Measurements from ENCODE around the gene NDUFB2.

Gene NDUFB2

GRCh38 chr7:140714331-140715040, 18.0 kb downstream of the NDUFB2 start:
- TF ChIP-seq FOXK2 (IDR thresholded peaks at IDR 0.05) = no peak
- TF ChIP-seq NFRKB (IDR thresholded peaks at IDR 0.05) = no peak
- TF ChIP-seq HDGF (IDR thresholded peaks at IDR 0.05; ENCODE audit: borderline replicate concordance) = no peak
- TF ChIP-seq SP1 (IDR thresholded peaks at IDR 0.05) = no peak
- TF ChIP-seq L3MBTL2 (conservative IDR thresholded peaks at IDR 0.05) = no peak
- no peak for TF ChIP-seq BHLHE40 (IDR thresholded peaks at IDR 0.05; ENCODE audit: borderline replicate concordance)
- TF ChIP-seq PKNOX1 (IDR thresholded peaks at IDR 0.05) = no peak
- no peak for TF ChIP-seq ARNT (IDR thresholded peaks at IDR 0.05)
- TF ChIP-seq FOXA1 (IDR thresholded peaks at IDR 0.05) = no peak
- TF ChIP-seq ZNF384 (IDR thresholded peaks at IDR 0.05) = no peak
- no peak for TF ChIP-seq LEF1 (IDR thresholded peaks at IDR 0.05; ENCODE audit: borderline replicate concordance)
- no peak for DNase-seq (ENCODE audit: extremely low spot score)
- POLR2A ChIA-PET = no interaction called here
- CTCF ChIA-PET = no interaction called here

DNA sequence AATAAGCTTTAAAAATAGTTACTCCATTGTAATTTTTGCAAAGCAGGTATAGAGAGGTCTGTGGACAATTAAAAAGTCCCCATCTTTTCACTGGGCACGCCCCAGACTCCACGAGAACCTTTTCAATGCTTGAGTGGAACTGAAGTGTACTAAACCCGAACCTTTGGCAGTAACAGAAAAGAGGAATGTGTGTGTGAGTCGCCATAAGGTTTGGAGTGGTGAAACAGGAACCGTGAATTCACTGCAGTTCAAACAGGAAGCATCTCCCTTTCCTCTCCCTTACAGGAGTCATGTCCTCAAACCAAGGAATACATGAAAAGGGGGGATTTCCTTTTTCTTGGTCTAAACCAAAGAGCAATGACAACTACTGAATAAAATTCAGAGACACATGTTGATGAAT, 23.2 kb downstream of the NDUFB2 start:
- POLR2A ChIA-PET = no interaction called here
- DNase-seq (ENCODE audit: extremely low spot score) = no peak
- TF ChIP-seq HDGF (IDR thresholded peaks at IDR 0.05; ENCODE audit: borderline replicate concordance) (no peak), L3MBTL2 (conservative IDR thresholded peaks at IDR 0.05) (no peak), ARNT (IDR thresholded peaks at IDR 0.05) (no peak), NFRKB (IDR thresholded peaks at IDR 0.05) (no peak)
- CTCF ChIA-PET = no interaction called here

GRCh38 chr7:140722254-140722653, 25.7 kb downstream of the NDUFB2 start:
- ChIA-PET CTCF (interaction anchor here (0.6 kb wide), 1 partner anchor 197 kb away, joined by 6 read pairs; no protein-coding TSS in a partner anchor), POLR2A (no interaction called here)
- TF ChIP-seq LEF1 (IDR thresholded peaks at IDR 0.05; ENCODE audit: borderline replicate concordance) (no peak), FOXK2 (IDR thresholded peaks at IDR 0.05) (no peak)
- no peak for DNase-seq (ENCODE audit: extremely low spot score)

DNA sequence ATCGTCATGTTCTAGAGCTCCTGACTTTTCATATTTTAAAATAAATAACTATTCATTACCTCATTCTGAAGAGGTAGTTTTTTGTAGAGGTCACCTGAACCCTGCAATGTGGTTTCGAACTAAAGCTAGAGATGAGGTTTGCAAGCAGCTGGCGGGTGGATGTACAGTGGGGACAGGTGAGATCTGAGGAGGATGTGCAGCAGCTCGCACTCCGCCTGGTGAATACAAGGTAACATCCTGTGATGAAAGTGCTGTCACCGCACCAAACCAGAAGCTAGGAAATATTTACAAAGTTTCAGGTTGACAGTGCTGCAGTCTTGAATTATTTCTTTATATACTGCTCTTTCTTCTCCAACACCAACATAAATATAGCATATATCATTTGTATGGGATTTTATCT, 26.5 kb downstream of the NDUFB2 start:
- ChIA-PET CTCF (interaction anchor here (0.6 to 1.0 kb wide), 2 partner anchors 33 to 198 kb away, joined by 3 to 6 read pairs; no protein-coding TSS in a partner anchor), POLR2A (interaction anchor here (0.9 kb wide), 1 partner anchor 48 kb away, joined by 4 read pairs; no protein-coding TSS in a partner anchor)
- no peak for DNase-seq (ENCODE audit: extremely low spot score)
- TF ChIP-seq BHLHE40 (IDR thresholded peaks at IDR 0.05; ENCODE audit: borderline replicate concordance) = no peak
- TF ChIP-seq FOXM1 (IDR thresholded peaks at IDR 0.05; ENCODE audit: borderline replicate concordance) = no peak
- TF ChIP-seq NFRKB (IDR thresholded peaks at IDR 0.05) = no peak
- no peak for TF ChIP-seq L3MBTL2 (conservative IDR thresholded peaks at IDR 0.05)
- TF ChIP-seq ZNF384 (IDR thresholded peaks at IDR 0.05) = no peak
- no peak for TF ChIP-seq TARDBP (IDR thresholded peaks at IDR 0.05)
- no peak for TF ChIP-seq SUZ12 (IDR thresholded peaks at IDR 0.05)
- TF ChIP-seq PKNOX1 (IDR thresholded peaks at IDR 0.05) = no peak
- no peak for TF ChIP-seq FOXK2 (IDR thresholded peaks at IDR 0.05)
- no peak for TF ChIP-seq ELF4 (IDR thresholded peaks at IDR 0.05)
- TF ChIP-seq CTBP1 (IDR thresholded peaks at IDR 0.05; ENCODE audit: borderline replicate concordance) = no peak
- TF ChIP-seq LEF1 (IDR thresholded peaks at IDR 0.05; ENCODE audit: borderline replicate concordance) = no peak

DNA sequence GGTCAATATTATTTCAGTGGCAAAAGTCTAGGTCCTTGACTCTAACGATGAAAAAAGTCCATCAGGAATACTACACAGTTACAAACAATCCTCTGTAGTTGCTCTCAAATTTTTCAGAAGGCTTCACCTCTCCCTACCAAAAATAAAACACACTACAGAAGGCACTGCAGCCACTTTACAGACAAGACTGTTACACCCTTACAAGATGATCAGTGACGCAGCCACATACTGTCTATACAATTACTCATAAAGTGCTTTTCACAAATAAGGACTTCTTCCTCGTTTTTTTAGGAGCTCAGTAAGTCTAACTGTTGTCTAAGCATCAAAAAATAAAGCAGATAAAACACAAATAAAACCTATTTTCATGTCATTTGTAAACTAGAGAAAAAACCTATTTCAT, 27.1 kb downstream of the NDUFB2 start:
- ChIA-PET CTCF (interaction anchor here (0.6 to 1.0 kb wide), 3 partner anchors 33 to 926 kb away, joined by 3 read pairs; no protein-coding TSS in a partner anchor), POLR2A (interaction anchor here (0.9 kb wide), 1 partner anchor 48 kb away, joined by 4 read pairs; no protein-coding TSS in a partner anchor)
- TF ChIP-seq BHLHE40 (IDR thresholded peaks at IDR 0.05; ENCODE audit: borderline replicate concordance) (no peak), NFRKB (IDR thresholded peaks at IDR 0.05) (no peak), FOXA1 (IDR thresholded peaks at IDR 0.05) (no peak), HDGF (IDR thresholded peaks at IDR 0.05; ENCODE audit: borderline replicate concordance) (no peak), PKNOX1 (IDR thresholded peaks at IDR 0.05) (no peak), CTBP1 (IDR thresholded peaks at IDR 0.05; ENCODE audit: borderline replicate concordance) (no peak), FOXM1 (IDR thresholded peaks at IDR 0.05; ENCODE audit: borderline replicate concordance) (no peak), L3MBTL2 (conservative IDR thresholded peaks at IDR 0.05) (no peak), SUZ12 (IDR thresholded peaks at IDR 0.05) (no peak), LEF1 (IDR thresholded peaks at IDR 0.05; ENCODE audit: borderline replicate concordance) (no peak), TARDBP (IDR thresholded peaks at IDR 0.05) (no peak), ZNF384 (IDR thresholded peaks at IDR 0.05) (no peak), ELF4 (IDR thresholded peaks at IDR 0.05) (no peak), SP1 (IDR thresholded peaks at IDR 0.05) (no peak), FOXK2 (IDR thresholded peaks at IDR 0.05) (no peak)
- no peak for DNase-seq (ENCODE audit: extremely low spot score)

GRCh38 chr7:140724706-140725105, 28.2 kb downstream of the NDUFB2 start:
- TF ChIP-seq BHLHE40 (IDR thresholded peaks at IDR 0.05; ENCODE audit: borderline replicate concordance) (no peak), ELF4 (IDR thresholded peaks at IDR 0.05) (no peak), FOXA1 (IDR thresholded peaks at IDR 0.05) (no peak), SP1 (IDR thresholded peaks at IDR 0.05) (no peak), FOXM1 (IDR thresholded peaks at IDR 0.05; ENCODE audit: borderline replicate concordance) (no peak), FOXK2 (IDR thresholded peaks at IDR 0.05) (no peak), HDGF (IDR thresholded peaks at IDR 0.05; ENCODE audit: borderline replicate concordance) (no peak), CTBP1 (IDR thresholded peaks at IDR 0.05; ENCODE audit: borderline replicate concordance) (no peak), ZNF384 (IDR thresholded peaks at IDR 0.05) (no peak), LEF1 (IDR thresholded peaks at IDR 0.05; ENCODE audit: borderline replicate concordance) (no peak), PKNOX1 (IDR thresholded peaks at IDR 0.05) (no peak), SUZ12 (IDR thresholded peaks at IDR 0.05) (no peak), L3MBTL2 (conservative IDR thresholded peaks at IDR 0.05) (no peak), ARNT (IDR thresholded peaks at IDR 0.05) (no peak), TARDBP (IDR thresholded peaks at IDR 0.05) (no peak), NFRKB (IDR thresholded peaks at IDR 0.05) (no peak)
- ChIA-PET POLR2A (no interaction called here), CTCF (interaction anchor here (0.7 kb wide), 1 partner anchor 16 kb away, joined by 3 read pairs; no protein-coding TSS in a partner anchor)
- no peak for DNase-seq (ENCODE audit: extremely low spot score)
